ENCODE data around the gene NRXN2. TPM values are rescaled to one million over a fixed set of nuclear protein-coding genes. Genes with fewer than 3 reads are reported as not detected.

The NRXN2 gene
- total RNA-seq, 1 donor from 2014 or later: 0.05 TPM

DNA sequence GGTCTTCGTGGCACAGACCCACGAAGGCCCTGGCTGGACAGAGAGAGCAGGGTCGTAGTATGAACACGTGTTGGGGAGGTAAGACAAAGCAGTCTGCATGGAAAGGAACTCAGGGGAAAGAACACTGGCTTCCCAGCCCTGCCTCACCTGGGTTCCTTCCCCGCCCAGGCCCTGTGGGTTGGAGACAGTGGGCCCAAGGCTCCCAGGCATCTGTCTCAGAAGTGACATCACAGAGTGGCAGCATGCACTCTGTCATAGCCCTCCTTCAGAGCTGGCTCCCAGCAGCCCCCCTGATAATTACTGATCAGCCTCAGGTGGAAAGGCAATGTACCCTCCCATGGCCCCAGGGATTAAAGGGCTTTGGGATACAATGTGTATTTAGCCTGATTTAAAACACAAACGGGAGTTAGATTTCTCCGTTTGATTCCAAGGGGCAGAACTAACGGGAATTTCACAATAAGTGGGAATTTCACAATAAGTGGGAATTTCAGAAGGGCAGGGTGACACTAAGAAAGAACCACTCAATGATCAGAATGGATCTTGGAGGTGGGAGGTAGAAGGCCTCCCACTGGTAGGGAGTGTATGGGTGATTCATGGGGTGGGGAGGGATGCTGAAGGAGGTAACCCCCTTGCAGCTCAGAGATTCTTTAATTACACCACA, 66.9 kb downstream of the NRXN2 start:
- intact Hi-C loops (cut with micrococcal nuclease): no loop called here

DNA sequence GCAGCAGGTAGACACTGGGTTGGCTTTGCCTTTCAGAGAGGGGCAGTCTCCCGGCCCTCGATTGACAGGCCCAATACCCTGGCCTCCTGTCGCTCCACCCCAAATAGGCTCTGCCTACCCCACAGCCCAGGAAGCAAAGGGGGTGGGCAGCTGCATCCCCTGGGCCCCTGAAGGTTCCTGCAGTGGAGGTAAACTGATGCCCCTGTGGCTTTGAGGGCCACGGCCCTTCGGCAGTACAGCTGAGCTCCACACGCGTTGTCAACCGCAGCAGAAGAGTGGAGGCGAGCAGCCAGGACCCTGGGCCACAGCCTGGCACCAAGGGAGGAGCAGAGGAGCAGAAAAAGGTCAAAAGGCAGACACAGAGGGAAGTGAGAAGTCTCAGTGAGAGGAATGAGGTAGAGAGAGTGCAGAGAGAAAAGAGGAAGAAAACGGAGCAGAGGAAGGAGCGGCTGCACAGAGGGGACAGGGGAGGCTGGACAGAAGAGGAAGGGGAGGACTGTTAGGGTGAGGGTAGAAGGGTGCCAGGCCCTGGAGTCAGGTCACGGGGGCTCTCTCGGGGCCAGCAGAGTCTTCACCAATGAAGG, 67.9 kb downstream of the NRXN2 start:
- intact Hi-C loops (cut with micrococcal nuclease): no loop called here

- intact Hi-C loops (cut with micrococcal nuclease): no loop called here
Observed at GRCh38 chr11:64654439-64654838, 68.6 kb downstream of the NRXN2 start.

GRCh38 chr11:64653388-64653973, 69.5 kb downstream of the NRXN2 start:
- intact Hi-C loops (cut with micrococcal nuclease): loop anchor here (2.0 kb wide), 1 partner anchor 205 kb away; no protein-coding TSS in a partner anchor

GRCh38 chr11:64652586-64653387, 70.2 kb downstream of the NRXN2 start:
- intact Hi-C loops (cut with micrococcal nuclease): loop anchor here (2.0 kb wide), 1 partner anchor 204 kb away; no protein-coding TSS in a partner anchor

DNA sequence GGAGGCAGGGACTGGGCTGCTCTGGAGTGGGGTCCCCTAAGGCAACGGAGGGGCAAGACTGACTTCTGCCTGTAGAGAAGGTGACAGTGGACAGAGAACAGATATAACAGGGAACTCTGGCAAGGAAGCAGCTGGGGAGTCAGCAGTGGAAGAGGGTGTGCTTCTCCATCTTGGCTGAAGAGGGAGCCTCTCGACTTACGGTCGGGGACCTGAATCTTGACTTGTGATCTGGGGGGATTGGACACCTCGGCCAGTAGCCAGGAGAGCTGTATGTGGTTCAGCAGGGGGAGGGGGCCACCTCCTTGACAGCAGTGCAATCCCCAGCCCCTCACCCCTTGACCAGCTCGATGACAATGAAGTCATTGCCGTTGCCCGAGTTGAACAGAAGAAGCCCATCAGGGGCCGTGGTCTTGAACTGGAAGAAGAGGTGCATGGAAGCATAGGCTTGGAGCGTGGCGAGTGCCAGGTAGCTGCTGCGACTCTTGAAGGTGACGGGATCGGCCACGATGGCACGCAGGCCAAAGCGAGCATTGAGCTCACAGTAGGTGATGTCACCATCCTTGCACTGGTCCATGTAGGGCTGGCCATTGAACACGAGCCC, 72.0 kb downstream of the NRXN2 start:
- intact Hi-C loops (cut with micrococcal nuclease): no loop called here

- intact Hi-C loops (cut with micrococcal nuclease): no loop called here
Observed at GRCh38 chr11:64649291-64649697, 73.7 kb downstream of the NRXN2 start.

DNA sequence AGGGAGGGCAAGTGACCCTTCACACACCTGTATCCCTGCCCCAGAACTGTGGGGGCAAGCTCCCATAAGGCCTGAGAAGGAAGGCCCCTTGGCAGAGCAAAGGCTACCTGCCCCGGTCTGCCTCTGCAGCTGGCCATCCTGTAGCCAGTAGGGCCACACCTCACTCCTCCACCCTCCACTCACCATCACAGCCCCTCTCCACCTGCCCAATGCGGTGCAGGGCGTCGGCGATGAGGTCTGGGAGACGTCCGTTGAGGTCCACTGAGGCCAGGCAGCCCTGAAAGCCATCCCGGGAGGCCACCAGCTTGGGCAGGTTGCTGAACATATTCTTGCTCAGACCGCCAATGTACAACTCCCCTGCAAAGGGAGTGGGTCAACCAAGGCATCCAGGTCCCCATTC, 74.4 kb downstream of the NRXN2 start:
- intact Hi-C loops (cut with micrococcal nuclease): no loop called here

DNA sequence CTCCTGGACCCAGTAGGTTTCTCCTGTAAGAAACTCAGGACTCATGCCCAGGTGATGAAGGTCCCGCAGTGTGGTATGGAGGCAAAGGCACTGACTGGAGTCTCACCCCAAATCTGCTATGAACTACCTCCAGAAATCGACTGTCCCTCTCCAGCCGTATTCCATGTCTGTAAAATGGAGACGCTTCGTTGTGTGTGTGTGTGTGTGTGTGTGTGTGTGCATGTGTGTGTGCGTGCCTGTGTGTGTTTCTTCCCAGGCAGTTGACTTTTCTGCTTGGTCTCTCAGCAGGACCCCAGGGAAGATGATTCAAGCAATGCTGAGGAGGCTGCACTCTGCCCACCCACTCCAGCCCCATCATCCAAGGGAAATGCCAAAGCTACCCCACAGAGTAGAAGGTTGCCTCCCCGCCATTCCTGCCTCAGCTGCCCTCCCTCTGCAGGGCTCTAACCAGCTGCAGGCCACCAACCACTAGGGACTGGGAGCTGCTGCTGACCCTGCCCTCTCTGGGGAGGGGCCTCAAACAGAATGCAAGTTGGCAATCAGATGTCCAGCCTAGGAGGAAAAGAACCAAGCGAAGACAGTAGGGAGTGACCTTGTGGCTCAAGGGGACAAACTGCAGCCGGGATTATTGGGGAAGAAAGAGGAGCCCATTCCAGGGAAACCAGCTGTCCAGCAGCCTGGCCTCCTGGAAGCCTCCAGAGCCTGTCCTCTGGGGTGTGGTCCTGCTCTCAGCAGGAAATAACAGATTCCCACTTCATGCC, 75.8 kb downstream of the NRXN2 start:
- intact Hi-C loops (cut with micrococcal nuclease): no loop called here

- intact Hi-C loops (cut with micrococcal nuclease): no loop called here
Observed at GRCh38 chr11:64644647-64645275, 78.2 kb downstream of the NRXN2 start.

GRCh38 chr11:64643920-64644646, 78.9 kb downstream of the NRXN2 start:
- intact Hi-C loops (cut with micrococcal nuclease): no loop called here

- intact Hi-C loops (cut with micrococcal nuclease): no loop called here
Observed at GRCh38 chr11:64643256-64643881, 79.6 kb downstream of the NRXN2 start.

- intact Hi-C loops (cut with micrococcal nuclease): no loop called here
Observed at GRCh38 chr11:64642871-64643255, 80.1 kb downstream of the NRXN2 start.

DNA sequence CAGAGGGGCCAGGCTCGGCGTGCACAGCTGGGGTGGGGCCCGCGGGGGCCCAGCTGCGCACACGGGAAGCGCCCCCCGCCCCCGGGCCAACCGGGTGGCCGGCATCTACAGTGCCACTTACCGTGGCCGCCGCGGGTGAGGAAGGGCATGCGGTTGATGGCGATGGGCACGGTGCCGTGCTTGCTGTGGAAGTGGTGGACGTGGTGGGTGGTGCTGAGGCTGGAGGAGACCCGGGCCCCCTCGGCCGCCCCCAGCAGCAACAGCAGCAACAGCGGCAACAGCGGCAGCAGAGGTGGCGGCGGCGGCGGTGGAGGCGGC, 80.6 kb downstream of the NRXN2 start:
- intact Hi-C loops (cut with micrococcal nuclease): no loop called here

DNA sequence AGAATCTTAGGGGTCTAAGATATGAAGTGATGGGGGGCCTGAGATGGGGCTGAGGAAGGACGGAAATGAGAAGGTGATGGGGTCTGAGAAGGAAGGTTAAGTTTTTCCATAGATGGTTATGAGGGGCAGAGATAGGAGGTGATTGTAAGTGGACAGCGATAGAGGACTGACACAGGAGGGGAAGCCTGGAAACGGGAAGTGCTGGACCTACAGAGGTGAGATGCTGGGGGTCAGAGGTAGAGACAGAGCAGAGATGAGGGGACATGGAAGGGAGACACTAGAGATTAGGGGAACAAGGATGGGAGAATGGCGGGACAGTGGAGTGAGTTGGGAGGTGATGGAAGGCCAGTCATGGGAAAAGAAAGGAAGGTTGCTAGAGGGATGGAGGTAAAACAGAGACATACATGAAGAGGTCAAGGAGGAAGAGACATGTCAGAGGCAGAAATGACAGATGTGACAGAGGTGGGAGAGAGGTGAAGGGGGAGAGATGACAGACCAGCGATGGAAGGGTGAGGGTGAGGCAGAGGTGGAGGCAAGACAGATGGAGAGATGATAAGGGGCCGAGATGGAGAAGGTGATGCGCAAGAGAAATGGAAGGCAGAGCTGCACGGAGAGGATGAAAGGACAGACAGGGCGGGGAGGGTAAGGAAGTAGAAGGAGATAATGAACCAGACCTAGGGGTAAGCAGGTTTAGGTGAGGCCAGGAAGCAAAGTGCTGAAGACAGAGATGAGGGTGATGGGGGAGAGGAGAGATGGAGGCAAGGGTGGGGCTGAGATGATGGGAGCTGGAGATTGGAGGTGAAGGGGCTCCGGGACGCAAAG, 81.2 kb downstream of the NRXN2 start:
- intact Hi-C loops (cut with micrococcal nuclease): no loop called here

DNA sequence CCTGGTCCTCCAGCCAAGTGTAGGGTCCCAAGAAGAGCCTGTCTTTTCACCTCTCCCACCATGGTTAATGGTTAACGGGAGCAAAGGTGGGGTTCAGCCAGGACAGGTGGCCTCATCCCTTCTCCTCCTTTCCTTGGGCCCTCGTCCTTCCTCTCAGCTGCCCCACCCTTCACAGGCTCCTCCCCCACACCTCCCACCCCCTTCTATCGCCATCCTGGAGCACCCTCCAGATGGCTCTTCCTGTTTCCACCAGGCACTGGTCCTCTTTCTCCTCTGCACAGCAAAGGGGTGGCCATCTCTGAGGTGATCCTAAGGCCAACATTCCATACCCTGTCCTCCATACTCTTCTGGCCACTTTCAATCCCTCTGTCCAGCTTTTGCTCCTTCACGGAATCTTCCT, 83.1 kb downstream of the NRXN2 start:
- intact Hi-C loops (cut with micrococcal nuclease): no loop called here

- intact Hi-C loops (cut with micrococcal nuclease): no loop called here
Observed at GRCh38 chr11:64638829-64639228, 84.2 kb downstream of the NRXN2 start.

GRCh38 chr11:64638018-64638665, 84.9 kb downstream of the NRXN2 start:
- intact Hi-C loops (cut with micrococcal nuclease): no loop called here
